ENCODE results near the gene ARSA.
A peak's percentile ranks its signal among the peaks of the same experiment; 100 is the strongest.
"Not testable (repeated sequence)": the region's sequence is repeated elsewhere in the genome, so short reads cannot be mapped to it uniquely, and the experiment has no call there.

The ARSA gene

DNA sequence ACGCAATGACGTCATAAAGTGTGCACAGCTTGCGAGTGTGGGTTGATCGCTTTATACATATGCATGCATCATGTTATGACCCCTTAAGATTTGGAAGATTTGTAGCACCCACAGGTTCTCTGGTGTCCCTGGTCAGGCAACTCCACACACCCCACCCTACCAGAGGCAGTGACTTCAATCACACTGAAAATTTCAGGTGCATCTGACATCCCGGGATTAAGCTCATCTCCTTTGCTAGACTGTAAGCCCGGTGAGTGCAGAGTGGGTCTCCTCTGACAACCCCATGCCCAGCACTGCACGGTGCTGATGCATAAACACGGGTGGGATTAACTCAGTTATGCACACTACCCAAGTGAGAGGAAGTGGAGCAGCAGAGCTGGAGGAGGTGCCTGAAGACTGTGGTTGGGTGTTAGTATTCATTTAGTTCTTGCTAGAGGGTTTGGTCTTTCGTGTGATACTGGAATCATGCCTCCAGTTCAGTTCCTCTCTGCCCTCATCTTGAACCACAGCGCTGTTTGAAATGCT, 6.5 kb downstream of the ARSA start:
- DNase-seq = peak in 1 of 2 experiments; percentile 37

- peak; percentile 76 to 81 for DNase-seq
Observed at GRCh38 chr22:50620593-50621355, 7.2 kb downstream of the ARSA start.

DNA sequence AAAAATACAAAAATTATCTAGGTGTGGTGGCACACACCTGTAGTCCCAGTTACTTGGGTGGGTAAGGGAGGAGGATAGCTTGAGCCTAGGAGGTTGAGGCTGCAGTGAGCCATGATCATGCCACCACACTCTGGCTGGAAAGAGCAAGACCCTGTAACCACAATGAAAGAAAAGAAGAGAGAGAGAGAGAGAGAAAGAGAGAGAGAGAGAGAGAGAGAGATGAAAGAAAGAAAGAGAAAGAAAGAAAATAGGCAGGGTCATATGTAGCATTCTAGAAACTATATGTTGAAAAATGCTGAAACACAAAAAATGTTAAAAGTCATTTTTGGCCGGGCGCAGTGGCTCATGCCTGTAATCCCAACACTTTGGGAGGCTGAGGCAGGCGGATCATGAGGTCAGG, 13.7 kb downstream of the ARSA start:
- not testable (repeated sequence) for DNase-seq

DNA sequence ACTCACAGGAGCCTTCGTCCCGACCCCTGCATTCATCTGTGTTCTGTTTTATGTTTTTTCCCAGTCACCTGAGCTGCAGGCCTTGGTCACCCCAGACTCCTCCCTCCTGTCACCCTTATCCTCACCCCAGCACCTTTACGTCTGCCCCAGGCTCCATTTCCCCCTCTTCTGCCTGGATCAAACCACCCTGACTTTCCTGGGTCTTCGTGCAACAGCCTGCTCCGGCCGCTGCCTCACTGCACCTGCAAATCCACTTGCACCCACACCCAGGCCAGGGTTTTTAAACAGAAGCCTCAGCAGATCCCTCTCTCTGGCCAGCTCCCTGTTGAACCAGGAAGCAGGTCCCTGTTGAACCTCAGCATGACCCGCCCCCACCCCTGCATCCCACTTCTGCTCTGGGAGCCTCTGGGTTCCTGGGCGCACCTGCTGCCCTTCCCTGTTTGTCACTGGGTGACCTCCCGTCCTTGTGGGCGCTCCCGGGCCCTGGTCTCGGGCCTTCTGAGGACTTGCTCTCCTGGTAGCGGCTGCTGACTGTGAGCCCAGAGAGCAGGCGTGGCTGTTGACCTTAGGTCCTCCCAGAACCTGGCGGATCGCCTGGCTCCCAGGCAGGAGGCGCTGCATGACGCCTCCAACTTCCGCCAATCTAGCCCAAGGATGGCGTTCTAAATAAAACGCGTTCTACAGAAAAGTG, 14.5 kb downstream of the ARSA start:
- DNase-seq = no peak

DNA sequence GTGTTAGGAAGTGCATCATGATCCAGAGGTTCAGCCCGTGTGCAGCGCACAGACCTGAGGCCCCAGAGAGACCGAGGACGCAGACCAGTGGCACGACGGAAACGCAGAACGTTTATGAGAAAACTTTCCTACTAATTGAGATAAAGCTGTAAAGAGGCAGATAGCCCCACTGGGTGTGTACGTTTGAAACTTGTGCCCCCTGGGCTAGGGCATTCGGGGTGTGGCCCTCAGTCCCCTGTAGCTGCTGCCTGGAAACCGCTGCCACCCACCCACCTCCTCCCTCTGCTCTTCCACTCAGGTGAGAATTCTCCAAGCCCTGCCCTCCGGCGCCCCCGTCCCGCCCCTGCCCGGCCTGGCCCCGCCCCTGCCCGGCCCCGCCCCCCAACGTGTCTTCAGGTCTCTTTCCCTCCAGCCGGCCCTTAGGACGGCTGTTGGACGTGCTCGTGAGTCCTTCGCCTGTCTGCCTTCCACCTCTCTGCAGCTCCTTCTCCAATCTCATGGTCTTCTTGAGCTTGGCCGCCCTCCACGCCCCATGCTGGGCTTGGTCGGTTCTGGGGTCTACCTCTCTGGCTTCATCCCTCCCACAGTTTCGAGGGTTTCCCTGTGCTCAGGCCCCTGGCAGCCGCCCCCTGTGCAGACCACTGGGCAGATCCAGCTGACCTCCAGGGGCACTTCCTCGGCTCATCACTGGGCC, 15.3 kb downstream of the ARSA start:
- DNase-seq = peak in 1 of 2 experiments; percentile 15

GRCh38 chr22:50612168-50612527, 15.8 kb downstream of the ARSA start:
- no peak for DNase-seq

DNA sequence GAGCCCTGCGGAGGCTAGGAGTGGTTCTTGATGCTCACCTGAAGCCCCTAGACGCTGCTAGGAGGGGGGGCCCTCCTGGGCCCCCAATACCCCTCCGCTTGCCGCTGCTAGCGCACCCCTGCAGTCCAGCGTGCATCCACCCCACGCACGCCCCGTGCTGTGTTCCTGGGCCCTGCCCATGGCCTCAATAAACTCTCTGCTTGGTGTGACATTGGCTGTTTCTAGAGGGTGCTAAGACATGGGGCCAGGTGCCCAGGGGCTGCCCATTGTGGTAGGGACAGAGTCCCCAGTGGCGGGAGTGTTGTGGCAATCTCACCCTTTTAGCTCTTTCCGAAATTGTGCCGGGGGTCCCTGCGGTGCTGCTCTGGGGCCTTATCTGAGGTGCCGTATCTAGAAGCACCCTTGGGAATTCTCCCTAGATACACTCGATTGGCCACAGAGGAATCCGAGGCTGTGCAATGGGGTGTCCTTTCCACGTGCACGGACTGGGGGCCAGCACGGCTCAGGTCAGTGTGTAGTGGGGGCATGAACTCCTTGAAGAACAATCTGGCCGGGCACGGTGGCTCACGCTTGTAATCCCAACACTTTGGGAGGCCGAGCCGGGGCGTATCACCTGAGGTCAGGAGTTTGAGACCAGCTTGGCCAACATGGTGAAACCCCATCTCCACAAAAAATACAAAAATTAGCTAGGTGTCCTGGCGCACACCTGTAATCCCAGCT, 16.5 kb downstream of the ARSA start:
- DNase-seq = no peak

- no peak for DNase-seq
Observed at GRCh38 chr22:50610581-50610980, 17.4 kb downstream of the ARSA start.

- DNase-seq = no peak
Observed at GRCh38 chr22:50610041-50610451, 17.9 kb downstream of the ARSA start.

DNA sequence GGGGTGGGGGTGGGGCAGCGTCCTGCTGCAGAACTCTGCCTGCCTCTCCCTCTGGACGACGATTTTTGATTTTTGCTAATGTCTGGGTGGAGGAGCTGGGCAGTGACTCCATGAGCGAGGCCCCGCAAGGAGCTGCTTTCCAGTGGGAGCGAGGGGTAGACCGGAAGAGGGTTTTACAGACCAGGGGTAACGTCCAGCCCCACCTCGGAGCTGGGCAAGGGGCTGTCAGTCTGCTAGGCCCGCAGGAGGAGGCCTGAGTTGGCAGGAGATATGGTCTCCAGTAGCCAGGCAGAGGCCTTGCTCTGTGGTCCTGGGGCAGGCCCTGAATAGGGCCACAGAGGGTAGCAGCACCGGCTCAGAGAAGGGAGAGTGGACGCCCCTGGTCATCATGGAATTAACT, 18.4 kb downstream of the ARSA start:
- no peak for DNase-seq

- DNase-seq = no peak
Observed at GRCh38 chr22:50608996-50609395, 19.0 kb downstream of the ARSA start.

- not testable (repeated sequence) for DNase-seq
Observed at GRCh38 chr22:50608058-50608840, 19.7 kb downstream of the ARSA start.

DNA sequence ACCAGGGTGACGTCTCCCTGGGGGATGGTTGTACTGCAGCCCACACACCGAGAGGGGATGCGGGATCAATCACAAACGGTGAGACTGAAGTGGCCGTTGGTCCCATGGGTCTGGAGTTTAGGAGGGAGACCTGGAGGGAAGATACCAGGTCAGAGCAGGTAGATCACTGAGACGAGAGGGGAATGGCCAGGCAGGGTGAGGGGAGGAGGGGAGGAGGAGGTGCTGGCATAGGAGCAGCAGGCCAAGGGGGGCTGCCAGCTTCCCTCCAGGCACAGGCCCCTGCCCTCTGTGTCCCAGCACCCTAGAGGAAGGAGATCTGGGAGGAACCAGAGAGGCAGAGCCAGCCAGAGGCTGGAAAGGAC, 20.3 kb downstream of the ARSA start:
- no peak for DNase-seq

DNA sequence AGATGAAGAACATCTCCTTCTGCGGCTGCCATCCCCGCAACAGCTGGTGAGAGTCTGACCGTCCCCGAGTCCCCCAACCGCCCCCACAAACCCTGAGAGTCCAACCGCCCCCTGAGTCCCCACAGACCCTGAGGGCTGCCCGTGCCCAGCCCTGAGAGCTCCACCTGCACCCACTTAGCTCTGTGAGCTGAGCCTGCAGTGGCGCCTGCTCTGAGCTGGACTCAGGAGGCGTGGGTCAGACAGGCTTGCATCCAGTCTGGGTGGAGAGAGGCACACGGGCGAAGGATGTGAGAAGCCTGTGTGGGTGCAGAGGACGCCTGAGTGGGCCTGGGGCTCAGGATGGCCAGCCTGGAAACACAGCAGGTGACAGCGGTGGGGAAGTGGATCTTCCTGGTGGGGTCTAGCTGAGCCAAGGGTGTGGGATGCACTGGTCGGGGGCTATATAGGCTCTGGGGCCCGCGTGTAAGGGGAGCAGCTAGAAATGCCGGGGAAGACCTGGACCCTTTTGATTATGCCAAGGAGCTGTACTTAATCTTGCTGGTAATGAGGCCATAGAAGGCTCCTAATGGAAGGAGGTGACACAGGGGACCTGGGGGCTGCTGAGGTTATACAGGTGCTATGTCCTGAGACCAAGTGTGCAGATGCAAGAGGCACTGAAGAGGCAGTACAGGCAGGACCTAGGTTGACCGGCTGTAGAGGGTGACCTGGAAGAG, 20.9 kb downstream of the ARSA start:
- no peak for DNase-seq

DNA sequence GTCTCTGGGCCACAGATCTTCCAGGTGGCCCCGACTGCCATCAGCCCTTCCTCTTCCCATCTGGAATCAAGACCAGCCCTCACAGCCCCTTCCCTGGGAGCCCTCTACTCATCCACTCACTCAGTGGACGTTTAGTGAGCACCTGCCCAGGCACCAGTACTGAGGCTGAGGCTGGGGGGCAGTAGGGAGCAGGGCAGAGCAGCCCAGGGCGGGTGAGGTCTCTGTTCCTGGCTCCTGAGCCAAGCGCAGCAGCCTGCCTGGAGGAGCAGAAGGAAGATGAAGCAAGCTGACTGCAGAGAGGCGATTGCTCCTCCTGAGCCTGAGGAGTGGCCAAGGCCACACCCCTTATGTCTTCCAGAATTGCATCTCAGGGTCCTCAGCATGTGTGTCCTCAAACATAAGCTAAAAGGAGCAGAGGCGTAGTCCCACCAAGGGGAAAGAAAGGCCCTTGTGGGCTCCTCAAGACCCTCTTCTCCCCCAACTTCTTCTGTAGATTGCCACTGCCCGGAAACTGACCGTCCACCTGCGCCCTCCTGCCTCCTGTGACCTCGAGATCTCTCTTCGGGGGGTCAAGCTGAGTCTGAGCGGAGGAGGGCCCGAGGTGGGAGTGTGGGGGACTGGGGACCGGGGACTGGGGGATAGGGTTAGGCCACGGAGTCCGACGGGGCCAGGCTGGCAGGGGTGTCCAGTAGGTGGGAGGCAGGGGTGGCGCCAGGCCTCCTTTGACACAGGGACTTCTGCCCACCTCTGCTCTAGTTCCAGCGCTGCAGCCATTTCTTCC, 21.6 kb downstream of the ARSA start:
- no peak for DNase-seq

- DNase-seq = no peak
Observed at GRCh38 chr22:50605613-50606074, 22.3 kb downstream of the ARSA start.

DNA sequence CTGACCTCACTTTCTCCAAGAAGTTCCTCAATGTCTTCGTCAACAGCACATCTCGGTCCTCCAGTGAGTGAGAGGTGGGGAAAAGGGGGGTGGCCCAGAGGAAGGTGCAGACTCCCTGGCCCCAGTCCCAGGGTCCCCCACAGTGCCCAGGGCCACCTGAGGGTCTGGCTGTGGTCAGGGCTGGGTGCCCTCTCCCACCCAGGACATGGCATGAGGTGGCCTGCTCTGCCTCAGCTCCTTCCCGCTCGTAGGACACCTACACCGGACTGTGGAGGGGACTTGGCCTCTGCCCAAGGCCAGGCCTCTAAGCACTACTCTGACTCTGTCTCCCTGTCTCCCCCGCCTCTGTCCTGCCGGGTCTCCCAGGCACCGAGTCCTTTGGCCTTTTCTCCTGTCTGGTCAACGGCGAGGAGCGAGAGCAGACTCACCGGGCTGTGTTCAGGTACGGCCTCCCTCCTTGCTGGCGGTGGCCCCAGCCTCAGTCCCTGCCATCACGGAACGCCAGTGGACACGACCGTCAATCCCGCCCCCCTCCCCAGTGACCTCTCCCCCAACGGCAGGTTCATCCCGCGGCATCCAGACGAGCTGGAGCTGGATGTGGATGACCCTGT, 22.8 kb downstream of the ARSA start:
- no peak for DNase-seq

DNA sequence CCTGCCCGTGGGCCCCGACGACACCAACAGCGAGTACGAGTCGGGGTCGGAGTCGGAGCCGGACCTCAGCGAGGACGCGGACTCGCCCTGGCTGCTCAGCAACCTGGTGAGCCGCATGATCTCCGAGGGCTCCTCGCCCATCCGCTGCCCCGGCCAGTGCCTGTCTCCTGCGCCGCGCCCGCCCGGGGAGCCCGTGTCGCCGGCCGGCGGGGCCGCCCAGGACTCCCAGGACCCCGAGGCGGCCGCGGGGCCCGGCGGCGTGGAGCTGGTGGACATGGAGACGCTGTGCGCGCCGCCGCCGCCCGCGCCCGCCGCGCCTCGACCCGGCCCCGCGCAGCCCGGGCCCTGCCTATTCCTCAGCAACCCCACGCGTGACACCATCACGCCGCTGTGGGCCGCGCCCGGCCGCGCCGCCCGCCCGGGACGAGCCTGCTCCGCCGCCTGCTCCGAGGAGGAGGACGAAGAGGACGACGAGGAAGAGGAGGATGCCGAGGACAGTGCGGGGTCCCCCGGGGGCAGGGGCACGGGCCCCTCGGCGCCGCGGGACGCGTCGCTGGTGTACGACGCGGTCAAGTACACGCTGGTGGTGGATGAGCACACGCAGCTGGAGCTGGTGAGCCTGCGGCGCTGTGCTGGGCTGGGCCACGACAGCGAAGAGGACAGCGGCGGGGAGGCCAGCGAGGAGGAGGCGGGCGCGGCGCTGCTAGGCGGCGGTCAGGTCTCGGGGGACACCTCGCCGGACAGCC, 23.5 kb downstream of the ARSA start:
- DNase-seq = no peak

- no peak for DNase-seq
Observed at GRCh38 chr22:50603511-50604255, 24.3 kb downstream of the ARSA start.

Data from stimulated activated CD4-positive, alpha-beta T cell treated with anti-CD3 and anti-CD28 coated beads, Interleukin-4, amount 100 ng/mL, for 4 hours (primary cell).